Gastroesophageal sphincter (tissue), 4 donors: ENCODE measurements around the gene MYT1. TPM values are rescaled to one million over a fixed set of nuclear protein-coding genes. Genes with fewer than 3 reads are reported as not detected.

Experiments used
- ATAC-seq: fragments of 150-250 bp; one replicate; pipeline ENCODE4 v1.9.1; 2016; ENCODE audit warnings: mild to moderate bottlenecking, moderate library complexity
- H3K27ac ChIP-seq, 4 donors: fragments of 200-600 bp; sonication (generic) in 3 of 4; 1 replicate in 3 of 4; 2 replicates in 1 of 4; pipeline ENCODE4 v1.5.1; 2016 to 2019
- H3K27me3 ChIP-seq: fragments of 200-600 bp; sonication (generic); one replicate; pipeline ENCODE4 v1.5.1; 2019
- H3K36me3 ChIP-seq, 2 donors: fragments of 200-600 bp; sonication (generic); one replicate each; pipeline ENCODE4 v1.5.1; 2019; ENCODE audit warnings: control low read depth in 1 of 2
- H3K4me1 ChIP-seq, 3 donors: fragments of 200-600 bp; sonication (generic); 1 replicate in 2 of 3; 2 replicates in 1 of 3; pipeline ENCODE4 v1.5.1; 2016 to 2019; ENCODE audit warnings: control low read depth in 2 of 3
- H3K4me3 ChIP-seq, 2 donors: fragments of 200-600 bp; sonication (generic); one replicate each; pipeline ENCODE4 v1.5.1; 2019; ENCODE audit warnings: mild to moderate bottlenecking in 1 of 2, moderate library complexity in 1 of 2
- H3K9me3 ChIP-seq, 3 donors: fragments of 200-600 bp; sonication (generic); one replicate each; pipeline ENCODE4 v1.5.1; 2017 to 2019; ENCODE audit warnings: control low read depth in 2 of 3
- EP300 ChIP-seq: sonication (generic); formaldehyde crosslinking; IDR thresholded peaks from one replicate; pipeline ENCODE4 v1.6.1; 2017; ENCODE audit warnings: antibody characterized with exemption, mild to moderate bottlenecking
- POLR2A ChIP-seq, 2 donors: fragments of 450-650 bp; IDR thresholded peaks; one replicate each; pipeline ENCODE4 v1.6.1; 2017; ENCODE audit warnings: antibody characterized with exemption in 2 of 2, mild to moderate bottlenecking in 2 of 2, moderate library complexity in 1 of 2
- POLR2AphosphoS5 ChIP-seq: sonication (generic); formaldehyde crosslinking; IDR thresholded peaks from one replicate; pipeline ENCODE4 v1.6.1; 2017; ENCODE audit warnings: antibody characterized with exemption
- WGBS, 2 donors: methylation state at CpG; one replicate each; pipeline ENCODE4 v1.1.5; 2018; ENCODE audit warnings: low coverage in 1 of 2; 5-methylcytosine and 5-hydroxymethylcytosine counted together
- total RNA-seq, 4 donors: library from RNA; depleted of rRNA; stranded (reverse); fragments of >200 nt; gene quantifications; one replicate each; pipeline ENCODE4 v1.1.0, GENCODE V29; 2016
- TF ChIP-seq, protein P1 (sequence below), 4 experiments: fragments of 200-600 bp in 2 of 4; fragments of 450-650 bp in 2 of 4; sonication (generic) in 1 of 4; IDR thresholded peaks; one replicate each; pipeline ENCODE4 v1.5.1; 2017 to 2019; ENCODE audit warnings: antibody characterized with exemption in 4 of 4, mild to moderate bottlenecking in 2 of 4, moderate library complexity in 2 of 4

Gene MYT1
- total RNA-seq, 4 donors from 2014 or later: 0.04 to 0.27 TPM; not detected in 2

DNA sequence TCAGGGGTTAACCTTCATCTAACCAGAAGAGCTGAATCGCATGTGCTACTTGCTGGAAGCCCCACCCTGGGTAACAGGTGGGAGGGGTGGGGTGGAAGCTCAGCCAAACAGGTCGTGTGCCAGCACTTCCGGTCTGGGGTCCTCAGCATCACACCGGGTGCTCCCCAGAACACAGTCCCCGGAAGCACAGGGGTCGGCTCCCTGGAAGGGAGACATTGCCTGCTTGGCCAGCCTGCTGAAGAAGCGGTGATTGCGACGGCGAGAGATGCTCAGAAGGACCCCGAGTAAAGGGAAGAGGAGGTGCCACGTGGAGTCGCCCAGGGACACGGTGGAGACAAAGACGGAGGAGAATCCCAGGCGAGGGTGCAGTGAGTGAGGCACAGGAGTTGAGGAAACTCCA lies 36.5 kb downstream of the MYT1 start:
- no peak for ATAC-seq
- TF ChIP-seq, protein P1, sequence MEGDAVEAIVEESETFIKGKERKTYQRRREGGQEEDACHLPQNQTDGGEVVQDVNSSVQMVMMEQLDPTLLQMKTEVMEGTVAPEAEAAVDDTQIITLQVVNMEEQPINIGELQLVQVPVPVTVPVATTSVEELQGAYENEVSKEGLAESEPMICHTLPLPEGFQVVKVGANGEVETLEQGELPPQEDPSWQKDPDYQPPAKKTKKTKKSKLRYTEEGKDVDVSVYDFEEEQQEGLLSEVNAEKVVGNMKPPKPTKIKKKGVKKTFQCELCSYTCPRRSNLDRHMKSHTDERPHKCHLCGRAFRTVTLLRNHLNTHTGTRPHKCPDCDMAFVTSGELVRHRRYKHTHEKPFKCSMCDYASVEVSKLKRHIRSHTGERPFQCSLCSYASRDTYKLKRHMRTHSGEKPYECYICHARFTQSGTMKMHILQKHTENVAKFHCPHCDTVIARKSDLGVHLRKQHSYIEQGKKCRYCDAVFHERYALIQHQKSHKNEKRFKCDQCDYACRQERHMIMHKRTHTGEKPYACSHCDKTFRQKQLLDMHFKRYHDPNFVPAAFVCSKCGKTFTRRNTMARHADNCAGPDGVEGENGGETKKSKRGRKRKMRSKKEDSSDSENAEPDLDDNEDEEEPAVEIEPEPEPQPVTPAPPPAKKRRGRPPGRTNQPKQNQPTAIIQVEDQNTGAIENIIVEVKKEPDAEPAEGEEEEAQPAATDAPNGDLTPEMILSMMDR (IDR thresholded peaks at IDR 0.05): no peak
- TF ChIP-seq POLR2AphosphoS5: no peak
- TF ChIP-seq EP300: no peak
- no peak for TF ChIP-seq POLR2A (IDR thresholded peaks at IDR 0.05)
- Histone ChIP-seq H3K4me1 (no peaks in the 10 kb centered on the region), H3K27me3 (peaks cover 88% of the 10 kb centered on the region), H3K4me3 (no peak overlapping the region), H3K27ac (no peak overlapping the region), H3K9me3 (no peaks in the 10 kb centered on the region), H3K36me3 (no peaks in the 10 kb centered on the region)
- 63 to 69% methylated on average over 5 to 6 of the region's 16 CpGs for WGBS, 2 donors

DNA sequence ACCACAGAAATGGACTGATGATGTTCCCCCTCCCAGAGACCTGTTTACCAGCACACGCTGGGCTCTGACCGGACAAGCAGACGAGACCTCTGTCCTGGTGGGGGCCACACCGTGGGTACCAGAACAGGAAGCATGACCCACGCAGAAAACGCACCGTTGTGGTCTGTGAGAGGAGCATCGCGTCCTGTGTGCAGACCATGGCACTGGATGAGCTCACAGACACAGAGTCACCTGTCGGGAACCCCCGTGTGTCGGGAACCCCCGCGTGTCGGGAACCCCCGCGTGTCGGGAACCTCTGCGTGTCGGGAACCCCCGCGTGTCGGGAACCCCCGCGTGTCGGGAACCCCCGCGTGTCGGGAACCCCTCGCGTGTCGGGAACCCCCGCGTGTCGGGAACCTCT lies 37.4 kb downstream of the MYT1 start:
- ATAC-seq: no peak
- Histone ChIP-seq H3K27ac (no peak overlapping the region), H3K4me3 (no peak overlapping the region), H3K9me3 (no peaks in the 10 kb centered on the region), H3K4me1 (no peaks in the 10 kb centered on the region), H3K36me3 (no peaks in the 10 kb centered on the region), H3K27me3 (peaks cover 89% of the 10 kb centered on the region)
- no peak for TF ChIP-seq POLR2A (IDR thresholded peaks at IDR 0.05)
- TF ChIP-seq, protein P1 (IDR thresholded peaks at IDR 0.05): no peak
- TF ChIP-seq EP300: no peak
- no peak for TF ChIP-seq POLR2AphosphoS5
- WGBS, 2 donors: 97% methylated on average over 12 of the region's 35 CpGs; no CpG with 5 or more reads in 1 of the 2 donors

DNA sequence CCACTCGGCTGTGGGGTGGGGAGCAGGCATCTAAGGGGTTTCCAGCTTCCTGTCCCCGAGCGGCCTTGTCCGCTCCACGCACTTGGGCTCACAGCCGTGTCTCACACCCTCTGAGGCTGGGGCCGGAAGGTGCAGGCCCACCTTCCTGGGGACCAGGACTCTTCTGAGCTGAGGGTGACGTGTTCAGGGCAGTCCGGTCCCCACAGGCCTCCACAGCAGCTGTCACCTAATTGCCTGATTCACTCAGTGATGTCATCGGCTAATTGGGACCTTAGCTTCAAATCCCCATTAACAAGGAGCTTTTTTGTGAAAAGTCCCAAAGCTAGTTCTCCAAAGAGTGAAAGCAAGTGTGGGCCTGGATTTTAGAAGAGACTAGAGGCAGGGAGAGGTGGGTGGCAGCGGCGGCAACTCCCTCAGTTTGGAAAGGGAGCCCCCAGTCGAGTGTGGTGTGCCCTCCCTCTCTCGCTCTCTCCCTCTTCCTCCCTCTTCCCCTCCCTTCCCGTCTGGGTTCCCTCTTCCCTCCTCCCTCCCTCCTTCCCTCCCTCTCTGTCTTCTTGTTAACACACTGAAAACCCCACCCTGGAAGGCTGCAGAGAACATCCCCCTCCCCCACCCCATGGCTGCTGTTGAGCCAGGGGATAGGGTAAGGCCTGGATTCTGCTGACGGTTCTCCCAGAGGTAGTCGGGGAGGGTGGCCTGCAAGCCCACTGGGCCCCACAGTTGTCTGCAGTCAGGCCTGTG lies 39.0 kb downstream of the MYT1 start:
- ATAC-seq: no peak
- peaks cover 76% of the 10 kb centered on the region for H3K27me3 ChIP-seq
- TF ChIP-seq, protein P1 (IDR thresholded peaks at IDR 0.05): no peak
- TF ChIP-seq POLR2AphosphoS5 (no peak), POLR2A (IDR thresholded peaks at IDR 0.05) (no peak), EP300 (no peak)
- no peak overlapping the region for H3K4me3 ChIP-seq
- 35% methylated on average over 5 of the region's 17 CpGs; no CpG with 5 or more reads in 1 of the 2 donors for WGBS, 2 donors
- H3K27ac ChIP-seq: no peak overlapping the region
- H3K4me1 ChIP-seq: no peaks in the 10 kb centered on the region
- H3K9me3 ChIP-seq: no peaks in the 10 kb centered on the region
- H3K36me3 ChIP-seq: no peaks in the 10 kb centered on the region

DNA sequence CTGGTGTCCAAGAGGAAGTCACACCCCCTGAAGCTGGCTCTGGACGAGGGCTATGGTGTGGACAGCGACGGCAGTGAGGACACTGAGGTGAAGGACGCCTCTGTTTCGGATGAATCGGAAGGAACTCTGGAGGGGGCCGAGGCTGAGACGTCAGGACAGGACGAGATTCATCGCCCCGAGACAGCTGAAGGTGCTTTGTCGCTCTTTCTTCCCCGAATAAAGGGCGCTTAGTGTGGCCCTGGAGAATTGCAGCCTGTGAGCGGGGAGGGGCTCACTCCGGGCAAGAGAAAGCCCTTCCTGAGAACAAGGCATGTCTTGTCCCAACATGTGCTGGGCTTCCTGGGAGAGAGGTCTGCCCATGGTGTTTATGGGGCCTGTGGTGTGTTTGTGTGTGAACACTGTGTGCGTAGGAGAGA lies 41.4 kb downstream of the MYT1 start:
- no peak overlapping the region for H3K4me3 ChIP-seq
- 86% methylated on average over 4 of the region's 17 CpGs; no CpG with 5 or more reads in 1 of the 2 donors for WGBS, 2 donors

DNA sequence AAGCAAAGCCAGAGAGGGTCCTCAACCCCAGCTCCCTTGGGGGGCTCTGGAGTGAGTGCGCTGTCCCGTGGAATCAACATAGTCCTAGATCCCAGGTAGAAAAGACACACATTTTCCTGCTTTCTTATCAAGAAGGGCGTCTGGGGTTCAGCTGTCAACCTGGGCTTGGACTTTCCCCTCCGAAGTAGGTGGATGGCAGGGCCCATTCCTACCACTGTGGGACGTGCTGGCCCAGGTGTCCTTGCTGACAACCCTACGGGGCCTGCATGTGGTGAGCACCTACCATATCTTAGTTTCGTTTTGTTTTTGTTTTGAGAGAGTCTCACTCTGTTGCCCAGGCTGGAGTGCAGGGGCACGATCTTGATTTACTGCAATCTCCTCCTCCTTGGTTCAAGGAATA lies 42.4 kb downstream of the MYT1 start:
- Histone ChIP-seq H3K27me3 (peaks cover 47% of the 10 kb centered on the region), H3K9me3 (no peaks in the 10 kb centered on the region), H3K27ac (no peak overlapping the region), H3K4me3 (no peak overlapping the region), H3K36me3 (no peaks in the 10 kb centered on the region), H3K4me1 (no peaks in the 10 kb centered on the region)
- no peak for ATAC-seq
- WGBS, 2 donors: 91% methylated on average over 5 of the region's 8 CpGs; no CpG with 5 or more reads in 1 of the 2 donors
- TF ChIP-seq POLR2A (IDR thresholded peaks at IDR 0.05) (no peak), POLR2AphosphoS5 (no peak), EP300 (no peak)
- TF ChIP-seq, protein P1 (IDR thresholded peaks at IDR 0.05): no peak

More for the DNA sequence above, 41.4 kb downstream of the MYT1 start:
- TF ChIP-seq EP300: no peak
- no peak for TF ChIP-seq POLR2AphosphoS5
- no peak for TF ChIP-seq POLR2A (IDR thresholded peaks at IDR 0.05)
- H3K4me1 ChIP-seq: no peaks in the 10 kb centered on the region
- no peaks in the 10 kb centered on the region for H3K36me3 ChIP-seq
- H3K27ac ChIP-seq: no peak overlapping the region
- ATAC-seq: no peak
- no peaks in the 10 kb centered on the region for H3K9me3 ChIP-seq
- H3K27me3 ChIP-seq: peaks cover 52% of the 10 kb centered on the region
